Measurements from ENCODE around the gene RAD50.
"Not testable (repeated sequence)": the region's sequence is repeated elsewhere in the genome, so short reads cannot be mapped to it uniquely, and the experiment has no call there.

RAD50 gene

GRCh38 chr5:132675936-132676689 is 119.3 kb downstream of the RAD50 start:
- no peak for DNase-seq (ENCODE audit: low read depth)

GRCh38 chr5:132677191-132677590 is 120.4 kb downstream of the RAD50 start:
- peak; percentile 97 for DNase-seq (ENCODE audit: low read depth)

GRCh38 chr5:132677682-132678400 is 121.1 kb downstream of the RAD50 start:
- DNase-seq (ENCODE audit: low read depth), result no peak

GRCh38 chr5:132678735-132679134 is 122.0 kb downstream of the RAD50 start:
- DNase-seq (ENCODE audit: low read depth), result no peak

GRCh38 chr5:132679166-132679565 is 122.4 kb downstream of the RAD50 start:
- no peak for DNase-seq (ENCODE audit: low read depth)

- DNase-seq (ENCODE audit: low read depth), result no peak
Measured at GRCh38 chr5:132679717-132680380, 123.1 kb downstream of the RAD50 start.

GRCh38 chr5:132680780-132681475 is 124.2 kb downstream of the RAD50 start:
- DNase-seq (ENCODE audit: low read depth), result no peak

- no peak for DNase-seq (ENCODE audit: low read depth)
Measured at GRCh38 chr5:132681476-132681831, 124.7 kb downstream of the RAD50 start.

GRCh38 chr5:132681983-132682382 is 125.2 kb downstream of the RAD50 start:
- no peak for DNase-seq (ENCODE audit: low read depth)

GRCh38 chr5:132684491-132684890 is 127.7 kb downstream of the RAD50 start:
- DNase-seq (ENCODE audit: low read depth), result no peak

GRCh38 chr5:132684922-132685720 is 128.3 kb downstream of the RAD50 start:
- DNase-seq (ENCODE audit: low read depth), result no peak

GRCh38 chr5:132686193-132686592 is 129.4 kb downstream of the RAD50 start:
- no peak for DNase-seq (ENCODE audit: low read depth)

- DNase-seq (ENCODE audit: low read depth), result no peak
Measured at GRCh38 chr5:132687995-132688394, 131.2 kb downstream of the RAD50 start.

GRCh38 chr5:132688536-132689339 is 132.0 kb downstream of the RAD50 start:
- no peak for DNase-seq (ENCODE audit: low read depth)

GRCh38 chr5:132689513-132689912 is 132.7 kb downstream of the RAD50 start:
- no peak for DNase-seq (ENCODE audit: low read depth)

GRCh38 chr5:132690156-132690555 is 133.4 kb downstream of the RAD50 start:
- no peak for DNase-seq (ENCODE audit: low read depth)

- not testable (repeated sequence) for DNase-seq (ENCODE audit: low read depth)
Measured at GRCh38 chr5:132691755-132692631, 135.2 kb downstream of the RAD50 start.

- no peak for DNase-seq (ENCODE audit: low read depth)
Measured at GRCh38 chr5:132692632-132692967, 135.8 kb downstream of the RAD50 start.
